HepG2 (cell line): ENCODE data around the gene KRTAP10-5. TPM values are rescaled to one million over a fixed set of nuclear protein-coding genes. Genes with fewer than 3 reads are reported as not detected.

Experiments
- ATAC-seq: fragments of 200-7000 bp; cut with Tn5 transposase; 3 replicates; pipeline ENCODE4 v1.9.1; 2020; ENCODE audit warnings: mild to moderate bottlenecking, moderate library complexity
- BruUV-seq: library from RNA; stranded (reverse); fragments of 400-500 nt; replicated peaks from 2 replicates; lab custom pipeline; 2021; lab: Mats Ljungman, UMichigan
- CTCF ChIA-PET: fragments of 300-600 bp; formaldehyde crosslinking; extraction: SDS; loops from one replicate; lab custom pipeline; 2021; ENCODE audit warnings: low total read pairs, inconsistent platforms, low intra/inter-chr PET ratio; lab: Yijun Ruan, JAX
- POLR2A ChIA-PET: fragments of 350-600 bp; sonication (Branson Sonifier 250); formaldehyde crosslinking; loops from one replicate; lab custom pipeline; 2020; ENCODE audit warnings: antibody characterized with exemption, inconsistent platforms; lab: Yijun Ruan, JAX
- DNase-seq: peaks from one replicate; pipeline ENCODE4 v3.0.0-alpha.2; 2015; ENCODE audit warnings: low spot score
- FAIRE-seq: peaks from 3 replicates; lab custom pipeline; 2011; peaks lifted over from hg19 to GRCh38; lab: Jason Lieb, UNC
- H2AFZ ChIP-seq: one replicate; pipeline ENCODE4 v1.6.1; 2011; ENCODE audit warnings: low read length, inconsistent platforms
- H3K27ac ChIP-seq: fragments of 300-600 bp; 3 replicates; pipeline ENCODE4 v1.8.0; 2011; ENCODE audit warnings: mixed run types, mild to moderate bottlenecking, mixed read lengths, low read length, inconsistent platforms; ENCODE audit not compliant: insufficient read depth; ENCODE audit errors: extremely low read length
- H3K27me3 ChIP-seq, 2 experiments: fragments of 200-600 bp in 1 of 2; 2 replicates in 1 of 2; 3 replicates in 1 of 2; pipeline versions ENCODE4 v1.6.0 to v1.8.0; 2011; ENCODE audit warnings: low read length in 2 of 2, mild to moderate bottlenecking in 2 of 2, moderate library complexity in 2 of 2, inconsistent platforms in 1 of 2; ENCODE audit not compliant: insufficient read depth in 2 of 2, control insufficient read depth in 1 of 2
- H3K36me3 ChIP-seq, 2 experiments: fragments of 200-600 bp in 1 of 2; replicated peaks in 1 of 2; 2 replicates in 1 of 2; 3 replicates in 1 of 2; pipeline versions ENCODE4 v1.5.1 to v1.8.0; 2011; ENCODE audit warnings: low read length in 2 of 2, inconsistent platforms in 1 of 2; ENCODE audit not compliant: insufficient read depth in 2 of 2, control insufficient read depth in 1 of 2
- H3K4me1 ChIP-seq: 2 replicates; pipeline ENCODE4 v1.5.1; 2012; ENCODE audit warnings: low read length, inconsistent platforms; ENCODE audit not compliant: insufficient read depth
- H3K4me2 ChIP-seq: 2 replicates; pipeline ENCODE4 v1.6.0; 2011; ENCODE audit warnings: low read depth, low read length, inconsistent platforms
- H3K4me3 ChIP-seq, 3 experiments: fragments of 200-600 bp in 1 of 3; sonication (generic), shearing (Covaris generic) in 1 of 3; replicated peaks in 1 of 3; 2 replicates each; pipeline ENCODE4 v1.5.1; 2011 to 2016; ENCODE audit warnings: low read length in 3 of 3, inconsistent platforms in 2 of 3, low read depth in 2 of 3, mild to moderate bottlenecking in 2 of 3, control low read depth in 1 of 3, mixed read lengths in 1 of 3; ENCODE audit not compliant: insufficient read depth in 1 of 3
- H3K79me2 ChIP-seq: one replicate; pipeline ENCODE4 v1.6.1; 2011; ENCODE audit warnings: low read length, inconsistent platforms; ENCODE audit not compliant: insufficient read depth
- H3K9ac ChIP-seq: 2 replicates; pipeline ENCODE4 v1.6.0; 2011; ENCODE audit warnings: mild to moderate bottlenecking, low read depth, low read length, inconsistent platforms; ENCODE audit not compliant: insufficient read depth
- H3K9me3 ChIP-seq: 2 replicates; pipeline ENCODE4 v1.5.1; 2012; ENCODE audit warnings: mild to moderate bottlenecking, low read length
- H4K20me1 ChIP-seq: 2 replicates; pipeline ENCODE4 v1.6.0; 2011; ENCODE audit warnings: inconsistent platforms, mild to moderate bottlenecking, low read length, moderate library complexity; ENCODE audit not compliant: insufficient read depth
- BRD4 ChIP-seq: sonication (generic); formaldehyde crosslinking; IDR thresholded peaks from 2 replicates; pipeline ENCODE4 v1.4.0; 2020; ENCODE audit warnings: missing genetic modification reagents
- EP300 ChIP-seq, 3 experiments: sonication (generic) in 1 of 3; formaldehyde crosslinking in 1 of 3; IDR thresholded peaks; 2 replicates each; pipeline versions ENCODE4 v1.5.1 to v1.6.1; 2011 to 2020; ENCODE audit warnings: low read depth in 2 of 3, low read length in 2 of 3, borderline replicate concordance in 1 of 3, improper control_type of control experiment in 1 of 3, mild to moderate bottlenecking in 1 of 3, missing genetic modification reagents in 1 of 3, moderate library complexity in 1 of 3
- IRF2 ChIP-seq: IDR thresholded peaks from 2 replicates; pipeline ENCODE4 v1.6.1; 2018; ENCODE audit warnings: missing genetic modification reagents, missing compliant biosample characterization
- KLF13 ChIP-seq: sonication (generic); formaldehyde crosslinking; IDR thresholded peaks from 2 replicates; pipeline ENCODE4 v1.4.0; 2020; ENCODE audit warnings: mild to moderate bottlenecking, missing genetic modification reagents
- MLXIP ChIP-seq: sonication (generic); formaldehyde crosslinking; IDR thresholded peaks from 2 replicates; pipeline ENCODE4 v1.9.0; 2021; ENCODE audit warnings: missing genetic modification reagents, borderline replicate concordance
- SIN3B ChIP-seq: fragments of 150-350 bp; IDR thresholded peaks from 2 replicates; pipeline ENCODE4 v1.6.1; 2014; ENCODE audit warnings: low read length
- TIGD3 ChIP-seq: sonication (generic); formaldehyde crosslinking; IDR thresholded peaks from 2 replicates; pipeline ENCODE4 v1.5.1; 2020; ENCODE audit warnings: mild to moderate bottlenecking, missing genetic modification reagents, borderline replicate concordance
- TRIM24 ChIP-seq: sonication (generic); formaldehyde crosslinking; IDR thresholded peaks from 2 replicates; pipeline ENCODE4 v1.8.0; 2022; ENCODE audit warnings: mild to moderate bottlenecking, missing genetic modification reagents
- ZBTB7A ChIP-seq: sonication (generic); formaldehyde crosslinking; IDR thresholded peaks from 2 replicates; pipeline ENCODE4 v1.8.0; 2022; ENCODE audit warnings: mild to moderate bottlenecking, missing genetic modification reagents
- ZNF549 ChIP-seq: sonication (generic); formaldehyde crosslinking; IDR thresholded peaks from 2 replicates; pipeline ENCODE4 v1.5.0; 2020; ENCODE audit warnings: missing genetic modification reagents
- WGBS: methylation state at CpG from one replicate; pipeline ENCODE4 v1.1.6; 2017; ENCODE audit warnings: low lambda C conversion rate; 5-methylcytosine and 5-hydroxymethylcytosine counted together
- in situ Hi-C: cut with HindIII; loops from 2 replicates; pipeline ENCODE4 v1.10.0; 2017; ENCODE audit warnings: low pct_unique_long_range_greater_than_20kb; ENCODE audit not compliant: extremely low pct_ligation_motif_present
- intact Hi-C: fragments of 100-400 bp; cut with micrococcal nuclease; formaldehyde crosslinking; loops from one replicate; pipeline ENCODE4 v1.10.0; 2022; ENCODE audit not compliant: unreplicated experiment
- polyA plus RNA-seq, 8 experiments: library from polyadenylated mRNA; depleted of rRNA in 3 of 8; stranded (reverse) in 7 of 8; unstranded in 1 of 8; fragments of >200 nt; fragmentation: Illumina TruSeq in 4 of 8; extraction: Trizol in 4 of 8; gene quantifications; 2 replicates each; pipeline versions ENCODE4 v1.2.1 to v1.2.3, GENCODE V29; 2011 to 2016; ENCODE audit warnings: low read depth in 4 of 8, missing spikeins in 1 of 8, mixed read lengths in 1 of 8; ENCODE audit not compliant: insufficient read depth in 1 of 8
- total RNA-seq, 5 experiments: library from RNA; depleted of rRNA; stranded (reverse); fragments of >200 nt; fragmentation: Illumina TruSeq; extraction: Trizol; gene quantifications; 2 replicates each; pipeline ENCODE4 v1.2.3, GENCODE V29; 2016; ENCODE audit warnings: low read depth in 1 of 5

The KRTAP10-5 gene
- total and polyA plus RNA-seq, 2 of the 13 experiments (the other 11 are each of a cell fraction or from before 2014, with no cell fraction given): not detected

- Histone ChIP-seq H3K4me1 (no peaks in the 10 kb centered on the region; the same call in 1 of the 2 replicates), H3K36me3 (no peaks in the 10 kb centered on the region), H3K4me3 (no peak overlapping the region), H3K9me3 (no peaks in the 10 kb centered on the region)
- in situ Hi-C loops: no loop called here
- DNase-seq (no peak), FAIRE-seq (no peak)
- intact Hi-C loops: no loop called here
- no TSS peak for BruUV-seq
- TF ChIP-seq SIN3B (no peak), TRIM24 (CRISPR knock-in tag) (no peak), BRD4 (CRISPR knock-in tag) (no peak), TIGD3 (CRISPR knock-in tag) (no peak), MLXIP (CRISPR knock-in tag) (no peak), IRF2 (CRISPR knock-in tag) (no peak), EP300 (IDR thresholded peaks at IDR 0.05; ENCODE audit: low read depth in 2 of 2, low read length in 2 of 2) (no peak), EP300 (CRISPR knock-in tag; IDR thresholded peaks at IDR 0.05; ENCODE audit: borderline replicate concordance) (no peak), ZBTB7A (CRISPR knock-in tag) (no peak), KLF13 (no peak), ZNF549 (CRISPR knock-in tag) (no peak)
- TF ChIP-seq, all 625 proteins: peak for 0
- H3K79me2 ChIP-seq: no peaks in the 10 kb centered on the region
- no peak overlapping the region for H3K27ac ChIP-seq
- CTCF ChIA-PET: no interaction called here
- H2AFZ ChIP-seq: no peak overlapping the region
- ATAC-seq: no peak; the same call in 2 of the 3 replicates
- no peak overlapping the region for H3K9ac ChIP-seq
- H3K4me2 ChIP-seq: no peak overlapping the region
- 78% methylated on average over 5 of the region's 6 CpGs for WGBS
- peaks cover 0 to 5% of the 10 kb centered on the region in 2 experiments; a peak in 2 of 5 replicates for H3K27me3 ChIP-seq
- H4K20me1 ChIP-seq: no peaks in the 10 kb centered on the region
- POLR2A ChIA-PET: no interaction called here
Observed at GRCh38 chr21:44552136-44552535, 28.3 kb downstream of the KRTAP10-5 start.
